ENCODE data around the gene TSPYL2.

The TSPYL2 gene

DNA sequence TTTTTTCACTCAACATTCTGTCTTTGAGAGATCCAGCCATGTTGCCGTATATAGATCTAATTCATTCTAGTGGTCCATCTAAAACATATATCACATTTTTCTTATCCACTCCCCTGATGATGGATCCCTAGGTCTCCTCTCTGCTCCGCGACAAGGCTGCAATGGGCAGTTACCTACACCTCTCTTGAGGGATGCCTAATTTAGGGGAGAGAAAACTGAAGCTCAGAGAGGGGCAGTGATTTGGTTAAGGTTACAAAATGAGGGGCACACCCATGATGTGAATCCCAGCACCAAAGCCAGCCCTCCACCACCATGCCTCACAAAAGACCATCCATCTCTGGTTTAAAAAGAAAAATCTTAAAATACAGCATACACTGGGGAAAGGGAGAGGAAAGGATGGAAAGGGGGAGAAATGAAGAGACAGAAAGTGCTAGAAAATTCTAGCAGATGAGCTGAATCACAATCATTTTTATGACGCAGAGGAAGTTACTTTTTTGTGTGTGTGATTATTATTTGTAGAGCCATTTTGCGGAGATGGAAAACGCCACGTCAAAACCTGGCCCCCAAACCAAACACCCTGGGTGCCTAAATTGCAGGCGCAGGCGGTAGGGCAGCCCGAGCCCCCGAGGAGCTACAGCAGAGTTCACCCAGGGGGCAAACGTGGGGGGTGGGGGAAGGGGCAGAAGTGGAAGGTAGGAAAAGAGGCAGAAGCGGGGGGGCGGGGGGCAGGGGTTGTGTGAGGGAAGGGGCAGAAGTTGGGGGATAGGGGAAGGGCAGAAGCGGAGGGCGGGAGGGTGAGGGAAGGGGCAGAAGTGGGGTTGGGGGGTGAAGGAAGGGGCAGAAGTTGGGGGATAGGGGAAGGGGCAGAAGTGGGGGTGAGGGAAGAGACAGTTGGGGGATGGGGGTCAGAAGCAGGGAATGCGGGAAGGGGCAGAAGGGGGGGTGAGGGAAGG lies 1.3 kb upstream of the TSPYL2 start:
- DNase-seq: no peak

DNA sequence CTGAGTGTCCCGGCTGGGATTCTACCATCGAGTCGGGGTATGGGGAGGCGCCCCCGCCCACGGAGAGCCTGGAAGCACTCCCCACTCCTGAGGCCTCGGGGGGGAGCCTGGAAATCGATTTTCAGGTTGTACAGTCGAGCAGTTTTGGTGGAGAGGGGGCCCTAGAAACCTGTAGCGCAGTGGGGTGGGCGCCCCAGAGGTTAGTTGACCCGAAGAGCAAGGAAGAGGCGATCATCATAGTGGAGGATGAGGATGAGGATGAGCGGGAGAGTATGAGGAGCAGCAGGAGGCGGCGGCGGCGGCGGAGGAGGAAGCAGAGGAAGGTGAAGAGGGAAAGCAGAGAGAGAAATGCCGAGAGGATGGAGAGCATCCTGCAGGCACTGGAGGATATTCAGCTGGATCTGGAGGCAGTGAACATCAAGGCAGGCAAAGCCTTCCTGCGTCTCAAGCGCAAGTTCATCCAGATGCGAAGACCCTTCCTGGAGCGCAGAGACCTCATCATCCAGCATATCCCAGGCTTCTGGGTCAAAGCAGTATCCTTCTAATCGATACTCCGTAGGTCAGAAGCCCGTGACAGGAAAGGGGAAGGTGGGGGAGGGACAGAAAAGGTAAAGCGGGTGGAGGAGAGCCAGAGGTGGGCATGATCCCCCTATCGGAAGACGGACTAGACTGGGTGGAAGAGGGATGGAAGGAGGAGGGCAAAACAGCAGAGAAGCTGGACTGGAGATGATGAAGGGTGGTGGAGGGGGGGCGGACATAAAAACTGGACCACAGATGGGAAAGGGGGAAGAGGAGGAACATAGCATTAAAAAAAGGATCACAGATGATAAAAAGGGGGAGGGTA lies 828 bp downstream of the TSPYL2 start:
- DNase-seq: no peak

DNA sequence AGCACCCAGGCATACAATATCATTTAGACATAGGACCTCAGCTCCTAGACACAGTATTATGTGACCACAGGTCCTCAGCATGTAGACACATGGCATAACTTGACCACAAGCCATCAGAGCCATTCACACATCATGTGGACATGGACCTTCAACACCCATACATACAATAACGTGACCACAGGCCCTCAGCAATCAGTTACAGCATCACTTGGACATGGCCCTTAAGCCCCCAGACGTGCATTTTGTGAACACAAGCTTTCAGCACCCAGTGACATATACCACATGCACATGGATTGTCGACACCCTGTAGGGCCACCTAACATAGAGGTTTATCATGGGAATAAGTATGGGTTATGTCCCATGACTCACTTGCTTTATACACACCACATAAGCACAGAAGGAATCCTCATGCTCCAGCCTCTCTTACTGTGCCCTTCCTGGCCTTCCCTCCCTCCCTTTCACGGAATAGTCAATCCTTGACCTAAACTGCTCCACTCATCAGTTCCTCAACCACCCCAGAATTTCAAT lies 1.9 kb downstream of the TSPYL2 start:
- DNase-seq: no peak

DNA sequence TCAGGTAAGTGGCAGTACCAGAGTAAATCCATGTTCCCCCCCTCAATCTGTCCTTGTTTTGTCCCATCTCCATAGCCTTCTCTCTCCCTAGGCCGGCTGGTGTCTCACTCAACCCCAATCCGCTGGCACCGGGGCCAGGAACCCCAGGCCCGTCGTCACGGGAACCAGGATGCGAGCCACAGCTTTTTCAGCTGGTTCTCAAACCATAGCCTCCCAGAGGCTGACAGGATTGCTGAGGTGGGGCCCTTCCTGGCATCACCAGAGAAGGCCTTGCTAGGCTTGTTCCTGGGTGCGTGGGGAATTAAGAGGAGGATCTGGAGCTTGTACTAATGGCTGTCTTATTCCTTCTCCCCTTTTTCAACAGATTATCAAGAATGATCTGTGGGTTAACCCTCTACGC lies 2.7 kb downstream of the TSPYL2 start:
- no peak for DNase-seq

DNA sequence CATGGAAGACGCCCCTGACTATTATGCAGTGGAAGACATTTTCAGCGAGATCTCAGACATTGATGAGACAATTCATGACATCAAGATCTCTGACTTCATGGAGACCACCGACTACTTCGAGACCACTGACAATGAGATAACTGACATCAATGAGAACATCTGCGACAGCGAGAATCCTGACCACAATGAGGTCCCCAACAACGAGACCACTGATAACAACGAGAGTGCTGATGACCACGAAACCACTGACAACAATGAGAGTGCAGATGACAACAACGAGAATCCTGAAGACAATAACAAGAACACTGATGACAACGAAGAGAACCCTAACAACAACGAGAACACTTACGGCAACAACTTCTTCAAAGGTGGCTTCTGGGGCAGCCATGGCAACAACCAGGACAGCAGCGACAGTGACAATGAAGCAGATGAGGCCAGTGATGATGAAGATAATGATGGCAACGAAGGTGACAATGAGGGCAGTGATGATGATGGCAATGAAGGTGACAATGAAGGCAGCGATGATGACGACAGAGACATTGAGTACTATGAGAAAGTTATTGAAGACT lies 3.6 kb downstream of the TSPYL2 start:
- no peak for DNase-seq

DNA sequence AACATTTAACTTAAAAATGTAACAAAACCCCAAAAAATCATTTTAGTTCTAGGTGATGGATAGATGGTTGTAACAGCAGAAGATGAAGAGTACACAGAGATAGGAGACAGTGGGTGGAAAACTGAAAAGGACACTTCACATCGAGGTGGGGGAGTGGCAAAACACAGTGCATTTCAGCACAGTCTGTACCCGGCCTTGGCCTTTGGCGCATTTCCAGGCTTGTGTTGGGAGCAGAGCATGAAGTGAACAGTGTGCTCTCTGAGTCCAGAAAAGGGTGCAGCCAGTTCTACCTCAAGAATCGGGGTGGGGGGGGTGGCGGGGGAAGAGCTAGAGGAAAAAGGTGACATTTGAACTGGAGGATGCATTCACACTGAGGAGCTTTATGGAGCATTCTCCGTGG lies 4.3 kb downstream of the TSPYL2 start:
- DNase-seq: no peak

DNA sequence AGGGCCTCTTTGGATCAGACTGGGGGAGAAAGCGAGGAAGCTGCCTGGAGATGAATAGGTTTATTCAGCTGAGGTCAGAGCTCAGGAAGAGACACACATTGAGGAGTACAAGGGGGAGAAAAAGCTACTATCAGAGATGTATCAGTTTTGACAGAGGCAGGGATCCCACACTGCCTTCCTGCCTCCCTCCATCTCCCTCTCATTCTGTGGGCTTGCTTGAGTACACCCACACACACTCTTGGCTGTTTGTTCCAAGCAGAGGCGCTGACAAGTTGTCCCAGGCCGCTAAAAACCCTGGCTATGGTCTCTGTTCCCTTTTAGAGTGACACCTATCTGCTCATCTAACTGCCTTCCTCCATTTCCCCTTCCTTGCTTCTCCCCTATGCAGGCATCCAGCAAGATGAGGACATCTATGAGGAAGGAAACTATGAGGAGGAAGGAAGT lies 5.2 kb downstream of the TSPYL2 start:
- DNase-seq: no peak

DNA sequence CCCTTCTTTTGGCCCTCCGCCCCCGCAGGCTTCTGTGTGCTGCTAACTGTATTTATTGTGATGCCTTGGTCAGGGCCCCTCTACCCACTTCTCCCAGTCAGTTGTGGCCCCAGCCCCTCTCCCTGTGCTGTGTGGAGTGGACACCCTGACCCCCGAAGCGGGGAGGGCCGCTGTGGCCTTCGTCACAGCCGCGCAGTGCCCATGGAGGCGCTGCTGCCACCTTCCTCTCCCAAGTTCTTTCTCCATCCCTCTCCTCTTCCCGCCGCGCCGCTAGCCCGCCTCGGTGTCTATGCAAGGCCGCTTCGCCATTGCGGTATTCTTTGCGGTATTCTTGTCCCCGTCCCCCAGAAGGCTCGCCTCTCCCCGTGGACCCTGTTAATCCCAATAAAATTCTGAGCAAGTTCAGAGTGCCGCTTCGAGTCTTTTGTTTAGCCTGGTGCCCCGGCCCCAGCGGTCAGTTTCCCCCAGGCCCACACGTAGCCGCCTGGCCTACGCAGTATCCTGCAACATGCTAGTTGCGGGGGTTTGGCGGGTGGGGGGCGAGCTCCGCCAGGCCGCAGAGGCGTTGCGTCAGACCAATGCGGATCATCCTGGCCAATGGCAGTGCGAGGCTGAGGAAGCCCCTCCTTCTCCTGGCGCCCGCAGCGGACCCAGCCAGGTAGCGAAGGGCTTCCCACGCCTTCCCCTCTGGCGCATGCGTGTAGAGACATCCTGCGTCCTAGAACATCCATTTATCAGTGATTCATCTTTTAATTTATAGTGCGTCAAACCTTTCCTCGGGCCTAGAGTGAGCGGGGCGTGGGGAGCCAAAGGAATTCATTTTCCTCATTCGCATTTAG lies 6.2 kb downstream of the TSPYL2 start:
- DNase-seq: peak; percentile 72

DNA sequence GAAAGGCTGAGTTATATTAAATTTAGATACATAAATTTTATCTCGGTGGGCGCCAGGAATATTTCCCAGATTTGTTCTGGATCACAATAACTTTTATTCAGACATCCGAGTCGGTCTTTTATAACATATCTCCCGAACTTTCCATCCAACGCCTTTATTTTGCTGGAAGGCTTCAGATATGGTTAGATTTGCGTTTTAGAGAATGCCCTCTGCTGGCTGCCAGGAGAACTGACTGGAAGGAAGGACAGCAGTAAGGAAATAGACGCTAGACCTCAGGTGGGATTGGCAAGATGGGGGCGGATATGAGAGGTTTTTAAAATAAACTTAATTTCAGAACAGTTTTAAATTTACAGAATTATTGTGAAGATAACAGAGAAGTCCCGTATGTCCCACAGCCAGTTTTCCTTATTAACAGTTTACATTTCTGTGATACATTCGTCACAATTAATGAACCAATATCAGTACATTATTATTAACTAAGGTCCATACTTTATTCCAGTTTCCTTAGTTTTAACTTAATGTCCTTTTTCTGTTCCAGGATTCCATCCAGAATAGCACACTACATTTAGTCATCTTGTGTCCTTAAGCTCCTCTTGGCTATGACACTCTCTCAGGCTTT lies 7.2 kb downstream of the TSPYL2 start:
- DNase-seq: no peak

DNA sequence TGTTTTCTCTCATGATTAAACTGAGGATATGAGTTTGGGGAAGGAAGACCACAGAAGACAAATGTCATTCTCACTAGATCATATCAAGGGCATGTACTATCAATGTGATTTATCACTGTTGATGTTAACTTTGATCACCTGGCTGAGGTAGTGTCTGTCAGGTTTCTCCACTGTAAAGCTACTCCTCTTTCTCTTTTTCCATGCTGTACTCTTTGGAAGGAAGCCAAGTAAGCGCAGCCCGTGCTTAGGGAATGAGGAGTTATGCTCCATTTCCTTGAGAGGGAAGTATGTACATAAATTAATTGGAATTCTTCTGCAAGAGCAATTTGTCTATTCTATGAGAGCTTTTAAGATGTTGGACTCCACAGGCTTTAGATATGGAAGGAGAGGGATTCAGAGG lies 7.8 kb downstream of the TSPYL2 start:
- no peak for DNase-seq

DNA sequence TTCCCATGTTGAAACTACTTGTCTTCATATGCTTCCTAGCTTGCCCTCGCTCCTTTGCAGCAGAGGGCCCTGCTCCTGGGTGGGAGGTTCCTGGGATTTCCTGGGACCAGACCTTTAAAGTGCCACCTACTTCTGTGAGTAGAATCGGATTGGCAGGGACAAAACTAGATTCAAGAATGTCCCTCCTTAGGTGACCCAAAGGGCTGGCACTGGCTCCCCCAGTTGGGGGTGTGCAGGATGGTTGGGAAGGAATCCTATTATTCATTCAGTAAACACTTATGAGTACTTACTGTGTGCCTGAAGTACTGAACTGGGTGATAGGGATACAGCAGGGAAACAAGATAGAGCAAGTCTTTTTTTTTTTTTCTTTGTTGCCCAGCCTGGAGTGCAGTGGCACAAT lies 9.2 kb downstream of the TSPYL2 start:
- no peak for DNase-seq

DNA sequence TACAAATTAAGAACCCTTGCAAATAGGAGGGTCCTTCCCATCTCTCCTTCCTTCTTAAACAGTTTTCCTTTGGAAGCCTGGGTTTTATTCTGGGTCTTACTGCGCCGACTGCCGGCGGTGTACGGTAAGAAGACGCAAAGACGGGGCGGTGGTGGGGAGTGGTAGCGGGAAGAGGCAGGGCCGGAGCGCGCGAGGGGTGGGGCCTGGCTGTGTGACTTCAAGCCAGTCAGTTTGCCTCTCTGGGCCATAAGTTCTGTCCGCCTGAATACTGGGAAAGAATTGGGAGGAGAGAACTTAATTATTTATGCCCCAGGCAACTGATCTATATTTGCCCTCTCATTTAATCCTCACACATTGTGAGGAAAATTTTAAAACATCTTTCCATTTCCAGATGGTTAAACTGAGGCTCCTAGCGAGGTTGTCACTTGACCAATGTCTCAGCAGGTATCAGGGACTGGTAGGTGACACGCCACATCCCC lies 11.0 kb downstream of the TSPYL2 start:
- peak; percentile 75 for DNase-seq

DNA sequence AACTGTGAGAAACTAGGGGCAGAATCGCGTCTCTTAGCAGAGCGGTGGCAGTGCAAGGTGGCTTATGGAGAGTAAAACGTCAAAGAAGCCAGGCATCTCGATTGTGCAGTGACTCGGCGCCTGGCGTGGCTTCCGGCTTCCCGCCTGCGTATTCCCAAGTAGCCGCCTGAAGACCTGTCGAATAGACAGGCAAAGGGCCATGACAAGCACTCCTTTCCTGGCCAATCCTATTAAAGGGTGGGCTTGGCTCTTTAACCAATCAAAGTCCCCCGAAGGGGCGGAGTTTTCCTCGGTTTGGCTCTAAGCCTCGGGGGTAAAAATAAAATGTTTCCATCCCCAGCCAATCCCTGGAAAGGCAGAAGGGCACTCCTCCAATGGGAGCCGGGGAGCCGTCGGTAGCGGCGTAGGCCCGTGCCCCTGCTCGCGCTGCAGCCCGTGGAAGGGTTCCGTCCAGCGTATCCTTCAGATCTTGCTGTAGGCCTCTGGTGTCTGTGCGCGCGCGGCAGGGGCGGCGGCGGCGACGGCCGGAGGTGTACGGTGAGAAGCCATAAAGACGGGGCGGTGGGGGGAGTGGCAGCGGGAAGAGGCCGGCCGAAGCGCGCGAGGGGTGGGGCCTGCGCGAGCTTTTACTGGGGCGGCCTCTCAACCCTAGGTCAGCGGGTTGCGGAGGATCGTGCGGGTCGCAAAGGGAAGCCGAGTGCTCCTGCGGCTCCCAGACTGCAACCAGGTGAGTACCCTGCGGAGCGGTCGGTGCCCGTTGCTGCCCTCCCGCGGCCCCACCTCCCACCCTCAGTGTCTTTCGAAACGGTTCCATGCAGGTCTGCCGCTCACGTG lies 11.8 kb downstream of the TSPYL2 start, which contains the start of gene KANTR:
Gene KANTR (plus strand): TSS at position 395 of the 834 bp plus-strand sequence. CDS start 30,131 bp downstream, outside the sequence.
- DNase-seq: peak; percentile 71

DNA sequence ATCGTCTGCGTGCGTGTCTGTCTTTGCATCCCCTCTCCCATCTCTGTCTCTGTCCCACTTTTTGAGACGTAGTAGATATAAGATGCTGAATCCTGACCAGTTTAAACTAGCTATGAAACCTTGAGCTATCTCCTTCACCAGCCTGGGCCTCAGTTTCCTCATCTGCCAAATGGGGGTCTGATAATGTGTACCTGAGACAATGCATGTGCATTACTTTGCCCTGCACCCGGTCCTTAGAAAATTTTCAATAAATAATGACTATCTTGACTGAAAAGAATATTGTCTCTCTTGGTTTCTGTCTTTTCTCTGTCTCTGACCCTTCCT lies 12.4 kb downstream of the TSPYL2 start:
- DNase-seq: no peak

DNA sequence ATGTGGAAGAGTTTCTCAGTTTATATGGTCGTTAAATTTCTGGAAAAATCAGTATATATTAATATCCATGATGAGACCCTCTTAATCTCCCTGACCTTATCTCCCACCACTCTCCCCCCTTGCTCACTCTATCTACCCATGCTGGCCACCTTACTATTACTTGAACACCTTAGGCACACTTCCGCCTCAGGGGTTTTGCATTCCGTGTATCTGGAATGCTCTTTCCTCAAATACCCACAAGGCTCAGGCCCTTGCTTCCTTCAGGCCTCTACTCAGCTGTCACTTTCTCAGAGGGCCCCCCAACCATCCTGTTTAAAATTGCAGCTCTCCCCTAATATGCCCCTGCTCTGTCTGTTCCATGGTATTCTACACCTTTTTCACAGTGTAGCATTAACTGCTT lies 13.6 kb downstream of the TSPYL2 start:
- DNase-seq: no peak

DNA sequence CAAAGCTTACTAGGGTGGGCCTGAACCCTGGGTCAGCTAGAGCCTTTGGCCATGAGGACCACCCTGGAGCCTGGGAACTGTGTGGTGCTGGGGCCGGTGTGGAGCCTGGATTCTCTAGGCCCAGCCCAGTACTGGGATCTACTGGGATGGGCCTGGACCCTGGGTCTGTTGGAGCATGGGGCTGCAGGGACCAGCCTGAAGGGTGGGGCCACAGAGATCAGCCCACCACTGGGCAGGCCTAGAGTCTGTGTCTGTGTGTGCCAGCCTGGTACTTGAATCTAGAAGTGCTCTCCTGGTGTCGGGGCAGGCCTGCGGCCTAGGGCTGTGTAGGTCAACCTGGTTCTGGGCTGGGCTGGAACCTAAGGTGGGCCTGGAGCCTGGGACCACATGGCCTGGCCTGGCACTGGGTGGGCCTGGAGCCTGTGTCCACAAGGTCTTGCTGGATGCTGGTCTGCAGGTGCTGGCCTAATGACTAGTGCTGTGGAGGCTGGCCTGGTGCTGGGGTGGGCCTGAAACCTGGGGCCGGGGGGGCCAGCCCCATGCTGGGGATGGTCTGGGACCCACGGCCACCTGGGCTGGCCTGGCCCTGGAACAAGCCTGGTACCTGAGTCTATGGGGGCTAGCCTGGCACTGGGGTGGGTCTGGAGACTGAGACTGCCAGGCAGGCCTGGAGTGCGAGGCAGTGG lies 32.8 kb downstream of the TSPYL2 start:
- DNase-seq: no peak

DNA sequence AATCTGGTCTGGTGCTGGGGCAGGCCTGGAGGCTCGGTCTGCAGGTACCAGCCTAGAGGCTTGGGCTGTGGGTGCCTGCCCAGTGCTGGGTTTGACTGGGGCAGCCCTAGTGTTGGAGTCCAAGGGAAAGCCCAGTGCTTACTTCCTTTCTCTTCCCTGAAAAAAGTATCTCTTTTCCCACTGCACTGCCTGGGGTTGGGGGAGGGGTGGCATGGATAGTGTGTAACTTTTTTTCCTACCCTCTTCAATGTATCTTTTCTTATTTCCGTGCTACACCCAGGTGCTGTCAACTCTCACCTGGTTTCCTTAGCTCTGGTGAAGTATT lies 33.3 kb downstream of the TSPYL2 start:
- no peak for DNase-seq

DNA sequence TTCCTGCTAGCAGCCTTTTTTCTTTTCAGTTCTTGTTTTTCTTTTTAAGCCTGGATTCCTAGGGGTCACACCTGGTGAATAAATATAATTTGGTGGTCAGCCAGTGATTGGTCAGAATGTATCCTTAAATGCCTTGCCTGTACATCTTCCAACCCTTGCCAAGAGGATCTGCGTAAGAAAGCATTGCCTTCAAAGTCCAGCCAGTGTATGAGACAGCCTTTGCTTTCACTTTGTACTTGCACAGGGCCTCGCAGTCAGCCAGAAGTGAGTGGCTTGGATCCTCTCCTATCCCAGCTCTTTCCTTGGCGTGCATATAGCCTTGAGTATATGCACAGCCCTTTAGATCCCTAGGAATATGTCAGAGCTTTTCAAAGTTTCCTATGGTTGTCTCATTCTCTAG lies 33.9 kb downstream of the TSPYL2 start:
- DNase-seq: no peak

DNA sequence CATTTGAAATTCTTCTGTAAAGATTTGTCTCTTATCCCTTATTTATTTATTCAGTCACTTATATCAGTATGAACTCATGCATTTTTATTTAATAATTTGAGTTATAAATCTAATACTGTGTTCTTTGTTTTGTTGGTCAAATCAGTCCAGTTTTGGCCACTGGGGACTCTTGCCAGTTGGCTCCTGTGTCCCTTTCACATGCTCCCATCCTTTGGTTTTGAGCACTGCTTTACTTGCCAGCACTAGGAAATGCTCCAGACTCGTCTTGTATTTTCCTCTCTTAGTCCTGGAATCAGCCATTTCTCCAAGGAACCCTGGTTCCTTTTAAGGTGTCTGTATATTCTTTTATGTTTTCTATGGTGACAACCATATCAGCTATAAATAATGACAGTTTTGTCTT lies 39.8 kb downstream of the TSPYL2 start:
- DNase-seq: no peak

DNA sequence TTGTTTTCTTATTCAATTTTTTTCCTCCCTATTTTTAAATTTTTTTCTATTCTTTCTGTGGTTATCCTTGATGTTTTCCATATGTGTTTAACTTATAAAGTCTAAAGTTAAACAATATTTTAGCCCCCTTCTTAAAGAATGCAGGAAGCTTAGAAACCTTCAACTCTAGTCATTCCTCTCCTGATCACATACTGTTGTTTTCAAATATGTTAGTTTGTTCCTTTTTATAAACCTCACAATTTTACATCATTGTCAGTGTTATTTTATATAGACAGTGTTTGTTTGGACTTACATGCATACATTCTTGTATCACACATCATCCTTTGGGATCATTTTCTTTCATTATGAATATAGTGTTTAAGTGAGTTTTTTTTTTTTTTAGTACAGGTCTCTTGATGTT lies 43.3 kb downstream of the TSPYL2 start:
- no peak for DNase-seq
